NB4 (cell line): ENCODE measurements around the gene ANP32B.

Source experiments
- MAX ChIP-seq: IDR thresholded peaks from 2 replicates; pipeline ENCODE4 v1.6.1; 2011; ENCODE audit warnings: low read depth, low read length
- MYC ChIP-seq: IDR thresholded peaks from 2 replicates; pipeline ENCODE4 v1.6.1; 2011; ENCODE audit warnings: low read depth, low read length
- POLR2A ChIP-seq: IDR thresholded peaks from 2 replicates; pipeline ENCODE4 v1.6.1; 2011; ENCODE audit warnings: mild to moderate bottlenecking; ENCODE audit not compliant: insufficient read length; ENCODE audit errors: extremely low read depth
- TF ChIP-seq, protein P1 (sequence below): IDR thresholded peaks from one replicate; pipeline ENCODE4 v1.5.1; 2012; ENCODE audit warnings: low read depth, low read length

DNA sequence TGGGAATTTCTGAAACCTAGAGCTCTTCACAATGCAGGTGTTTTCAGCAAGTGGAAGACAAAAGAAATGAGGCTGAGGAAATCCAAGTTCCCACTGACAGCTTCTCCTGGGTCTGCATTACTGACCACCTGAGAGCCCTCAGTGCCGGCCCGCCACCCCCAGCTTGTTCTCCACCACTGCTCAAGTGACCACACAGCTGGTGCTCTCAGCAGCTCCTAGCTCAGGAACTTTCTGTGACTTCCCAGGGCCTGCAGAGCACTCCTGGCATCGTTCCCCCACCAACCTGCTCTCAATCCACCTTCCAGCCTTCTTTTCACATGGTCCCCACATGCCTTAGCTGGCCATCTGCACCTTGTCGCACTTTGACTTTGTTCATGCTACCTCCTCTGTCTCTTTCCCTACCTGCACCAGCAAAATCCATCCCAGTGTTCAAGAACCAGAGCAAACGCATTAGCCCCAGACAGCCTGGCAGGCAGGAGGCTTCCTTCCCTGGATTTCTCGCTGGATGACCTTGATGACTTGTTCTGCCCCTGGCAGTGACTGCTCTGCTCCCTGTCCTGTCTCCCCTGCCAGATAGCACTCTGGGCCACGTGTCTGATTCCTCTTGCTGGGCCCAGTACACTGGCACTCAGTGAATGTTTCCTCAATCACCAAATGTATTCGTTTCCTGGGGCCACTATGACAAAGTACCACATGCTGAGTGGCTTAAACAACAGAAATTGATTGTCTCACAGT lies 38.3 kb downstream of the ANP32B start:
- TF ChIP-seq, protein P1, sequence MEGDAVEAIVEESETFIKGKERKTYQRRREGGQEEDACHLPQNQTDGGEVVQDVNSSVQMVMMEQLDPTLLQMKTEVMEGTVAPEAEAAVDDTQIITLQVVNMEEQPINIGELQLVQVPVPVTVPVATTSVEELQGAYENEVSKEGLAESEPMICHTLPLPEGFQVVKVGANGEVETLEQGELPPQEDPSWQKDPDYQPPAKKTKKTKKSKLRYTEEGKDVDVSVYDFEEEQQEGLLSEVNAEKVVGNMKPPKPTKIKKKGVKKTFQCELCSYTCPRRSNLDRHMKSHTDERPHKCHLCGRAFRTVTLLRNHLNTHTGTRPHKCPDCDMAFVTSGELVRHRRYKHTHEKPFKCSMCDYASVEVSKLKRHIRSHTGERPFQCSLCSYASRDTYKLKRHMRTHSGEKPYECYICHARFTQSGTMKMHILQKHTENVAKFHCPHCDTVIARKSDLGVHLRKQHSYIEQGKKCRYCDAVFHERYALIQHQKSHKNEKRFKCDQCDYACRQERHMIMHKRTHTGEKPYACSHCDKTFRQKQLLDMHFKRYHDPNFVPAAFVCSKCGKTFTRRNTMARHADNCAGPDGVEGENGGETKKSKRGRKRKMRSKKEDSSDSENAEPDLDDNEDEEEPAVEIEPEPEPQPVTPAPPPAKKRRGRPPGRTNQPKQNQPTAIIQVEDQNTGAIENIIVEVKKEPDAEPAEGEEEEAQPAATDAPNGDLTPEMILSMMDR = no peak
- TF ChIP-seq POLR2A (no peak), MYC (no peak), MAX (no peak)
